GM23338 (cell line): Measurements from ENCODE around the gene TCTN3. TPM values are rescaled to one million over a fixed set of nuclear protein-coding genes. Genes with fewer than 3 reads are reported as not detected.

ENCODE experiments used
- ATAC-seq: fragments of 200-7000 bp; cut with Tn5 transposase; 3 replicates; pipeline ENCODE4 v1.9.1; 2020
- DNase-seq: peaks from one replicate; pipeline ENCODE4 v3.0.0-alpha.2; 2015; ENCODE audit warnings: low spot score
- H2AFZ ChIP-seq: fragments of 200-600 bp; sonication (generic); 2 replicates; pipeline ENCODE4 v1.8.0; 2016; ENCODE audit warnings: antibody characterized with exemption, mild to moderate bottlenecking, moderate library complexity
- H3F3A ChIP-seq: fragments of 200-600 bp; sonication (generic); replicated peaks from 2 replicates; pipeline ENCODE4 v1.8.0; 2017; ENCODE audit warnings: antibody characterized with exemption, mixed run types, low read depth
- H3K27ac ChIP-seq: fragments of 200-600 bp; sonication (generic); 2 replicates; pipeline ENCODE4 v1.6.1; 2016; ENCODE audit warnings: low read depth
- H3K27me3 ChIP-seq: fragments of 200-600 bp; sonication (generic); 2 replicates; pipeline ENCODE4 v1.8.0; 2016; ENCODE audit warnings: mild to moderate bottlenecking, mixed run types, moderate library complexity; ENCODE audit not compliant: insufficient read depth
- H3K36me3 ChIP-seq: fragments of 200-600 bp; sonication (generic); 2 replicates; pipeline ENCODE4 v1.8.0; 2016; ENCODE audit warnings: mild to moderate bottlenecking; ENCODE audit not compliant: insufficient read depth
- H3K4me1 ChIP-seq: fragments of 200-600 bp; sonication (generic); 2 replicates; pipeline ENCODE4 v1.8.0; 2016; ENCODE audit warnings: mild to moderate bottlenecking, moderate library complexity; ENCODE audit not compliant: insufficient read depth
- H3K4me2 ChIP-seq: fragments of 200-600 bp; sonication (generic); 2 replicates; pipeline ENCODE4 v1.7.1; 2017; ENCODE audit warnings: mixed run types
- H3K4me3 ChIP-seq: fragments of 200-600 bp; sonication (generic); 2 replicates; pipeline ENCODE4 v1.6.1; 2016; ENCODE audit warnings: mixed run types
- H3K79me2 ChIP-seq: fragments of 200-600 bp; sonication (generic); replicated peaks from 2 replicates; pipeline ENCODE4 v1.8.0; 2017; ENCODE audit warnings: mild to moderate bottlenecking; ENCODE audit not compliant: insufficient read depth
- H3K9me2 ChIP-seq: fragments of 200-600 bp; sonication (generic); 2 replicates; pipeline ENCODE4 v1.8.0; 2017; ENCODE audit not compliant: insufficient read depth
- H4K20me1 ChIP-seq: fragments of 200-600 bp; sonication (generic); replicated peaks from 2 replicates; pipeline ENCODE4 v1.8.0; 2017; ENCODE audit warnings: mild to moderate bottlenecking; ENCODE audit not compliant: insufficient read depth
- H3K27ac Mint-ChIP-seq: 2 replicates; pipeline ENCODE4 v1.8.0; 2020; ENCODE audit warnings: inconsistent platforms, mild to moderate bottlenecking, moderate library complexity, mixed read lengths
- H3K27me3 Mint-ChIP-seq: 3 replicates; pipeline ENCODE4 v1.8.0; 2022; ENCODE audit warnings: low read depth, mild to moderate bottlenecking, moderate library complexity, mixed read lengths, inconsistent platforms; ENCODE audit not compliant: insufficient read depth, poor library complexity
- H3K36me3 Mint-ChIP-seq: 3 replicates; pipeline ENCODE4 v1.8.0; 2021; ENCODE audit warnings: low read depth, mild to moderate bottlenecking, inconsistent platforms, moderate library complexity, mixed read lengths
- H3K4me1 Mint-ChIP-seq: 3 replicates; pipeline ENCODE4 v1.8.0; 2020; ENCODE audit warnings: mild to moderate bottlenecking, inconsistent platforms, mixed read lengths
- H3K4me3 Mint-ChIP-seq: 3 replicates; pipeline ENCODE4 v1.8.0; 2021; ENCODE audit warnings: moderate library complexity, mild to moderate bottlenecking, inconsistent platforms, mixed read lengths
- H3K9me3 Mint-ChIP-seq: 3 replicates; pipeline ENCODE4 v1.8.0; 2020; ENCODE audit warnings: moderate library complexity, mild to moderate bottlenecking, inconsistent platforms, mixed read lengths
- CREB1 ChIP-seq: fragments of 250-450 bp; sonication (Bioruptor Pico); IDR thresholded peaks from 2 replicates; pipeline ENCODE4 v1.5.0; 2020; ENCODE audit warnings: low read depth, mild to moderate bottlenecking, moderate library complexity
- CTCF ChIP-seq, 2 experiments: fragments of 200-600 bp in 1 of 2; sonication (generic) in 1 of 2; conservative IDR thresholded peaks; 2 replicates each; pipeline versions ENCODE4 v1.5.1 to v1.6.1; 2016 to 2017; ENCODE audit warnings: antibody characterized with exemption in 2 of 2, low read depth in 2 of 2, mild to moderate bottlenecking in 2 of 2, moderate library complexity in 1 of 2
- ETS1 ChIP-seq: IDR thresholded peaks from 2 replicates; pipeline ENCODE4 v1.6.1; 2016; ENCODE audit warnings: antibody characterized with exemption
- EZH2 ChIP-seq: fragments of 200-600 bp; sonication (generic); IDR thresholded peaks from one replicate; pipeline ENCODE4 v1.8.0; 2017; ENCODE audit warnings: antibody characterized with exemption, mild to moderate bottlenecking, low read depth; ENCODE audit not compliant: unreplicated experiment
- EZH2phosphoT487 ChIP-seq: fragments of 200-600 bp; sonication (generic); IDR thresholded peaks from one replicate; pipeline ENCODE4 v1.8.1; 2018; ENCODE audit warnings: antibody characterized with exemption; ENCODE audit not compliant: unreplicated experiment
- JUNB ChIP-seq: IDR thresholded peaks from one replicate; pipeline ENCODE4 v1.6.1; 2016; ENCODE audit warnings: antibody characterized with exemption; ENCODE audit not compliant: unreplicated experiment
- NANOG ChIP-seq: IDR thresholded peaks from 2 replicates; pipeline ENCODE4 v1.6.1; 2016; ENCODE audit warnings: antibody characterized with exemption, borderline replicate concordance
- POLR2AphosphoS5 ChIP-seq: IDR thresholded peaks from 2 replicates; pipeline ENCODE4 v1.6.1; 2016; ENCODE audit warnings: antibody characterized with exemption, low read depth
- ZNF114 ChIP-seq: fragments of 250-450 bp; sonication (Bioruptor Pico); IDR thresholded peaks from 2 replicates; pipeline ENCODE4 v1.5.0; 2020; ENCODE audit warnings: mild to moderate bottlenecking, moderate library complexity
- ZNF331 ChIP-seq: fragments of 250-450 bp; sonication (Bioruptor Pico); IDR thresholded peaks from 2 replicates; pipeline ENCODE4 v1.5.0; 2020; ENCODE audit warnings: low read depth, mild to moderate bottlenecking, moderate library complexity
- polyA plus RNA-seq: library from polyadenylated mRNA; unstranded; fragments of >200 nt; fragmentation: Nextera tagmentation; extraction: Ambion mirVana; gene quantifications from 2 replicates; pipeline ENCODE4 v1.2.1, GENCODE V29; 2016
- total RNA-seq: library from RNA; depleted of rRNA; stranded (reverse); fragments of >200 nt; shearing (Covaris generic); gene quantifications from 2 replicates; pipeline ENCODE4 v1.2.3, GENCODE V29; 2014

TCTN3 gene
- total and polyA plus RNA-seq, 2 experiments from 2014 or later: 29.7 to 32.4 TPM

GRCh38 chr10:95698415-95698814 lies 4.7 kb upstream of the TCTN3 start:
- 0 out of 3 replicates have a peak, but pooled peaks cover 4% of the 10 kb centered on the region for H3K36me3 Mint-ChIP-seq
- no peak overlapping the region for H3K27ac Mint-ChIP-seq
- peaks cover 2% of the 10 kb centered on the region for H3K27me3 Mint-ChIP-seq
- Histone ChIP-seq H3F3A (no peaks in the 10 kb centered on the region), H3K36me3 (peaks cover 5% of the 10 kb centered on the region; the same call in 1 of the 2 replicates), H3K9me2 (peaks cover 3% of the 10 kb centered on the region; the same call in 1 of the 2 replicates), H3K27me3 (no peaks in the 10 kb centered on the region), H3K27ac (no peak overlapping the region), H3K4me2 (no peak overlapping the region), H3K4me3 (no peak overlapping the region), H2AFZ (no peak overlapping the region), H4K20me1 (no peaks in the 10 kb centered on the region), H3K79me2 (no peaks in the 10 kb centered on the region; the same call in 1 of the 2 replicates), H3K4me1 (no peaks in the 10 kb centered on the region)
- DNase-seq (no peak), ATAC-seq (no peak)
- TF ChIP-seq ZNF114 (CRISPR knock-in tag) (no peak), POLR2AphosphoS5 (no peak), CTCF (conservative IDR thresholded peaks at IDR 0.05; ENCODE audit: low read depth in 2 of 2) (no peak), JUNB (no peak), EZH2 (no peak), EZH2phosphoT487 (no peak), CREB1 (CRISPR knock-in tag) (no peak), ZNF331 (CRISPR knock-in tag) (no peak), ETS1 (no peak), NANOG (no peak)
- H3K4me1 Mint-ChIP-seq: peaks cover 5% of the 10 kb centered on the region; the same call in 2 of the 3 replicates
- peaks cover 23% of the 10 kb centered on the region for H3K9me3 Mint-ChIP-seq
- H3K4me3 Mint-ChIP-seq: no peak overlapping the region

- H3F3A ChIP-seq: no peaks in the 10 kb centered on the region
- no peak for TF ChIP-seq ZNF331 (CRISPR knock-in tag)
- peaks cover 10% of the 10 kb centered on the region; the same call in 2 of the 3 replicates for H3K4me1 Mint-ChIP-seq
- peaks cover 23% of the 10 kb centered on the region for H3K9me3 Mint-ChIP-seq
- H2AFZ ChIP-seq: no peak overlapping the region
- H3K4me2 ChIP-seq: no peak overlapping the region
- H3K36me3 ChIP-seq: peaks cover 5% of the 10 kb centered on the region; the same call in 1 of the 2 replicates
- H4K20me1 ChIP-seq: no peaks in the 10 kb centered on the region
- no peaks in the 10 kb centered on the region for H3K27me3 ChIP-seq
- no peak overlapping the region for H3K4me3 ChIP-seq
- no peak overlapping the region for H3K27ac Mint-ChIP-seq
- H3K27ac ChIP-seq: no peak overlapping the region
- no peak overlapping the region for H3K4me3 Mint-ChIP-seq
- peaks cover 2% of the 10 kb centered on the region for H3K27me3 Mint-ChIP-seq
- peaks cover 3% of the 10 kb centered on the region; the same call in 1 of the 2 replicates for H3K9me2 ChIP-seq
- peaks cover 7% of the 10 kb centered on the region; the same call in 1 of the 2 replicates for H3K4me1 ChIP-seq
- no peak for DNase-seq
- ATAC-seq: no peak
- H3K79me2 ChIP-seq: peaks cover 9% of the 10 kb centered on the region
- 0 out of 3 replicates have a peak, but pooled peaks cover 4% of the 10 kb centered on the region for H3K36me3 Mint-ChIP-seq
Observed at GRCh38 chr10:95697429-95697828, 3.7 kb upstream of the TCTN3 start.
